Stimulated activated naive B cell treated with anti-CD40 and anti-IgM and Interleukin-4, amounts not matched to agents 10 μg/mL and 1 μg/mL and 100 μg/mL, for 72 hours (primary cell): ENCODE results near the gene PRG3.

Experiments used
- ATAC-seq, 2 donors: fragments of 150-1000 bp; cut with Tn5 transposase; replicated peaks; 2 replicates each; pipeline ENCODE4 v1.10.0; 2021; ENCODE audit warnings: moderate library complexity in 1 of 2
- DNase-seq: peaks from one replicate; pipeline ENCODE4 v3.0.0; 2021
- H3K27ac Mint-ChIP-seq: one replicate; pipeline ENCODE4 v1.8.0; 2022; ENCODE audit warnings: mild to moderate bottlenecking, mixed read lengths
- H3K27me3 Mint-ChIP-seq, 2 donors: one replicate each; pipeline ENCODE4 v1.8.0; 2022; ENCODE audit warnings: mixed read lengths in 2 of 2
- H3K36me3 Mint-ChIP-seq, 2 donors: one replicate each; pipeline ENCODE4 v1.8.0; 2022; ENCODE audit warnings: mixed read lengths in 2 of 2, mild to moderate bottlenecking in 1 of 2
- H3K4me1 Mint-ChIP-seq, 2 donors: one replicate each; pipeline ENCODE4 v1.8.0; 2022; ENCODE audit warnings: mixed read lengths in 2 of 2, mild to moderate bottlenecking in 1 of 2
- H3K4me3 Mint-ChIP-seq, 2 donors: one replicate each; pipeline ENCODE4 v1.8.0; 2022; ENCODE audit warnings: mild to moderate bottlenecking in 2 of 2, mixed read lengths in 2 of 2, moderate library complexity in 1 of 2
- H3K9me3 Mint-ChIP-seq, 2 donors: one replicate each; pipeline ENCODE4 v1.8.0; 2022; ENCODE audit warnings: mixed read lengths in 2 of 2, mild to moderate bottlenecking in 1 of 2

Gene PRG3

GRCh38 chr11:57353446-57353845 lies 27.5 kb downstream of the PRG3 start:
- peaks cover 18 to 34% of the 10 kb centered on the region in 2 donors for H3K27me3 Mint-ChIP-seq
- no peak overlapping the region for H3K4me3 Mint-ChIP-seq
- H3K9me3 Mint-ChIP-seq: peaks cover 4 to 5% of the 10 kb centered on the region in 2 donors
- peaks cover 8 to 27% of the 10 kb centered on the region in 2 donors for H3K4me1 Mint-ChIP-seq
- ATAC-seq: no peak
- no peak overlapping the region for H3K27ac Mint-ChIP-seq
- DNase-seq: no peak
- peaks cover 3 to 5% of the 10 kb centered on the region in 2 donors for H3K36me3 Mint-ChIP-seq

DNA sequence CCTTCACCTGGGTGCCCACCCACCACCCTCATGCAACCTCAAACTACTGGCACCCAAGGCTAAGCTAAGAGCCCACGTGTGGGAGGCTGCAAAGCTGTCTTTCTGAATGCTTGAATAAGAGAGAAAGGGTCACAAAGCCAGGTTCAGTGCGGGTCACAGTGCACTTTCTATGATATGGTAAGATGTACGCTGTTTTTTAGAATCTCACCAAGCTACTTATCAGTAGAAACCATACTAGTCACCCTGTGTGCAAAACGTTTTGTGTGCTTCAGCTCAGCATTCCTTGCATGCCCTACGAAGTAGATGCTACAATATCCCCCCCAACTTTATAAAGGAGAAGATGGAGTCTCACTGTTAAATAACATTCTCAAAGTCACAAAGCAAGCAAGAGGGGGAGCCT lies 27.9 kb downstream of the PRG3 start:
- peaks cover 8 to 27% of the 10 kb centered on the region in 2 donors for H3K4me1 Mint-ChIP-seq
- no peak for ATAC-seq

DNA sequence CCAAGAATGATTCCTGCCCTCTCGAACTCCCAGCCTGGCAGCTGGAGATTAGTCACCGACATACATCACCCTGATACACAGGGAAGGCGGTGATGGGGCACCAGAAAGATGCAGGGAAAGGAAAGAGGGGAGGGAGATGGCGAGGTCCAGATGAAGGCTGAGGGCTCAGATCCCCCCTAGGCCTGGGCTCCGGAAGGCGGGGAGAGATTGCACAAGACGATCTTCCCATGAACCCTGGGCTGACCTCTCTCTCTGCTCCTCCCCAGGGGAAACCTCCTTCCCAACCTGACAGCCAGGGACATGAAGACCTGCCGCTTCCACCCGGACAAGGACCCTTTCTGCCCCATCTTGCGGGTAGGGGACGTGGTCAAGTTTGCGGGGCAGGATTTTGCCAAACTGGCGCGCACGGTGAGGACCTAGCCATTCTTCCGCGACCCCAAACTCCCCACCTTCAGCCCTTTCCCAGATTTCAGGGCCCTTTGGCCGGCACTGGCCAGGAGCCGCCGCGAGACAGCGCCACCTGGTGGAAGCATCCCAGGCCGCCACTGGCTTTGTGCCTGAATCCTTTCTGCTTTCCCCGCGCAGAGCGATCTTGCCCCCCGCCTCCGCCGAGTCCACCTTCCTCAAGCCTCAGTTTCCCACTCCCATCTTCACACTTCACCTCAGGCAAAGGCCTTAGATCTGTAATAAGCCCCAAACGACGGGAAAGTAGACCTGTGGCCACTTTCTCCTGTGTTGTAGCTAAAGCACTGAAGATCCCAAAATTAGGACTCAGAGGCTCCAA lies 31.3 kb downstream of the PRG3 start:
- peak; percentile 26 for DNase-seq
- H3K9me3 Mint-ChIP-seq: peaks cover 4 to 5% of the 10 kb centered on the region in 2 donors
- H3K27ac Mint-ChIP-seq: no peak overlapping the region
- peaks cover 3 to 5% of the 10 kb centered on the region in 2 donors for H3K36me3 Mint-ChIP-seq
- peaks cover 16 to 24% of the 10 kb centered on the region in 2 donors for H3K4me1 Mint-ChIP-seq
- H3K27me3 Mint-ChIP-seq: peaks cover 3 to 26% of the 10 kb centered on the region in 2 donors
- H3K4me3 Mint-ChIP-seq: no peak overlapping the region
- peak; percentile 58 to 60 for ATAC-seq

More for the DNA sequence above, 27.9 kb downstream of the PRG3 start:
- Mint-ChIP-seq H3K27me3 (peaks cover 18 to 34% of the 10 kb centered on the region in 2 donors), H3K27ac (no peak overlapping the region), H3K36me3 (peaks cover 3 to 5% of the 10 kb centered on the region in 2 donors), H3K9me3 (peaks cover 4 to 5% of the 10 kb centered on the region in 2 donors), H3K4me3 (no peak overlapping the region)
- no peak for DNase-seq

- H3K27me3 Mint-ChIP-seq: peaks cover 0 to 21% of the 10 kb centered on the region in 2 donors
These were observed 32.2 kb downstream of the PRG3 start for GRCh38 chr11:57348636-57349313.

DNA sequence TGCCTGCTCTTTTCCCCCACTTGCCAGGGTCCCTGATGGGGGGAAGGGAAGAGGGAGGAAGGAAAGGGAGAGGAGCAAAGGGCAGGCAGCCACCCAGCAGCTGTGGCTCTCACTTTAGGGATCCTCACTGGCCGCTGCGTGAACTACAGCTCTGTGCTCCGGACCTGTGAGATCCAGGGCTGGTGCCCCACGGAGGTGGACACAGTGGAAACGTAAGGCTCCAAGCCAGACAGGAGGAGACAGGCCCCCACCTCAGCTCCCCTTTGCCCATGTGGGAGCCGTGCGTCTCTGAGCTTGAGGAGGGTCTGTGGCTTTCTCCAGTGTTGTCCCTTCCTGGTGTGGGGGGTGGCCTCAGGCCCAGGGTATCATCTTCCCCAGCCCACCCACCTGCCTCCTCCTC lies 32.9 kb downstream of the PRG3 start:
- Mint-ChIP-seq H3K27me3 (peaks cover 0 to 21% of the 10 kb centered on the region in 2 donors), H3K4me3 (no peak overlapping the region), H3K27ac (no peak overlapping the region)

More at GRCh38 chr11:57348636-57349313, 32.2 kb downstream of the PRG3 start:
- peaks cover 3 to 5% of the 10 kb centered on the region in 2 donors for H3K36me3 Mint-ChIP-seq
- ATAC-seq (no peak), DNase-seq (no peak)
- peaks cover 13 to 19% of the 10 kb centered on the region in 2 donors for H3K4me1 Mint-ChIP-seq
- no peak overlapping the region for H3K27ac Mint-ChIP-seq
- peaks cover 4 to 5% of the 10 kb centered on the region in 2 donors for H3K9me3 Mint-ChIP-seq
- no peak overlapping the region for H3K4me3 Mint-ChIP-seq

GRCh38 chr11:57347336-57347735 lies 33.6 kb downstream of the PRG3 start:
- Mint-ChIP-seq H3K4me3 (no peak overlapping the region), H3K27ac (peak overlapping the region; percentile 65), H3K27me3 (peaks cover 0 to 22% of the 10 kb centered on the region in 2 donors), H3K9me3 (peaks cover 4 to 5% of the 10 kb centered on the region in 2 donors), H3K36me3 (peaks cover 3 to 5% of the 10 kb centered on the region in 2 donors), H3K4me1 (peaks cover 13 to 19% of the 10 kb centered on the region in 2 donors)
- DNase-seq (no peak), ATAC-seq (no peak)

More for the DNA sequence above, 32.9 kb downstream of the PRG3 start:
- H3K4me1 Mint-ChIP-seq: peaks cover 13 to 19% of the 10 kb centered on the region in 2 donors
- DNase-seq (no peak), ATAC-seq (no peak)
- H3K9me3 Mint-ChIP-seq: peaks cover 4 to 5% of the 10 kb centered on the region in 2 donors
- peaks cover 3 to 5% of the 10 kb centered on the region in 2 donors for H3K36me3 Mint-ChIP-seq

- DNase-seq (peak; percentile 35), ATAC-seq (peak; percentile 78 to 83)
- Mint-ChIP-seq H3K9me3 (no peaks in the 10 kb centered on the region), H3K27me3 (peaks cover 0 to 20% of the 10 kb centered on the region in 2 donors), H3K4me1 (peaks cover 13 to 19% of the 10 kb centered on the region in 2 donors), H3K36me3 (no peaks in the 10 kb centered on the region), H3K4me3 (no peak overlapping the region), H3K27ac (no peak overlapping the region)
These were observed 35.3 kb downstream of the PRG3 start for GRCh38 chr11:57345555-57346211.

GRCh38 chr11:57344826-57345225 lies 36.1 kb downstream of the PRG3 start:
- Mint-ChIP-seq H3K27ac (no peak overlapping the region), H3K4me1 (peaks cover 11 to 12% of the 10 kb centered on the region in 2 donors), H3K27me3 (peaks cover 0 to 21% of the 10 kb centered on the region in 2 donors), H3K36me3 (no peaks in the 10 kb centered on the region), H3K9me3 (no peaks in the 10 kb centered on the region), H3K4me3 (no peak overlapping the region)
- DNase-seq (no peak), ATAC-seq (no peak)

GRCh38 chr11:57343825-57344224 lies 37.1 kb downstream of the PRG3 start:
- Mint-ChIP-seq H3K9me3 (no peaks in the 10 kb centered on the region), H3K27me3 (peaks cover 0 to 20% of the 10 kb centered on the region in 2 donors), H3K27ac (no peak overlapping the region)

GRCh38 chr11:57342702-57343101 lies 38.2 kb downstream of the PRG3 start:
- no peaks in the 10 kb centered on the region for H3K9me3 Mint-ChIP-seq

More at GRCh38 chr11:57343825-57344224, 37.1 kb downstream of the PRG3 start:
- DNase-seq: no peak
- H3K4me1 Mint-ChIP-seq: peaks cover 9% of the 10 kb centered on the region in 2 donors
- H3K36me3 Mint-ChIP-seq: no peaks in the 10 kb centered on the region
- ATAC-seq: no peak
- no peak overlapping the region for H3K4me3 Mint-ChIP-seq

GRCh38 chr11:57341250-57341808 lies 39.6 kb downstream of the PRG3 start:
- Mint-ChIP-seq H3K27ac (no peak overlapping the region), H3K9me3 (no peaks in the 10 kb centered on the region), H3K4me1 (peaks cover 8 to 12% of the 10 kb centered on the region in 2 donors), H3K27me3 (peaks cover 0 to 15% of the 10 kb centered on the region in 2 donors), H3K4me3 (no peak overlapping the region), H3K36me3 (no peaks in the 10 kb centered on the region)
- DNase-seq (no peak), ATAC-seq (no peak)

More at GRCh38 chr11:57342702-57343101, 38.2 kb downstream of the PRG3 start:
- DNase-seq (no peak), ATAC-seq (no peak)
- Mint-ChIP-seq H3K36me3 (no peaks in the 10 kb centered on the region), H3K27ac (no peak overlapping the region), H3K4me3 (no peak overlapping the region), H3K27me3 (peaks cover 0 to 18% of the 10 kb centered on the region in 2 donors), H3K4me1 (peaks cover 8 to 9% of the 10 kb centered on the region in 2 donors)

DNA sequence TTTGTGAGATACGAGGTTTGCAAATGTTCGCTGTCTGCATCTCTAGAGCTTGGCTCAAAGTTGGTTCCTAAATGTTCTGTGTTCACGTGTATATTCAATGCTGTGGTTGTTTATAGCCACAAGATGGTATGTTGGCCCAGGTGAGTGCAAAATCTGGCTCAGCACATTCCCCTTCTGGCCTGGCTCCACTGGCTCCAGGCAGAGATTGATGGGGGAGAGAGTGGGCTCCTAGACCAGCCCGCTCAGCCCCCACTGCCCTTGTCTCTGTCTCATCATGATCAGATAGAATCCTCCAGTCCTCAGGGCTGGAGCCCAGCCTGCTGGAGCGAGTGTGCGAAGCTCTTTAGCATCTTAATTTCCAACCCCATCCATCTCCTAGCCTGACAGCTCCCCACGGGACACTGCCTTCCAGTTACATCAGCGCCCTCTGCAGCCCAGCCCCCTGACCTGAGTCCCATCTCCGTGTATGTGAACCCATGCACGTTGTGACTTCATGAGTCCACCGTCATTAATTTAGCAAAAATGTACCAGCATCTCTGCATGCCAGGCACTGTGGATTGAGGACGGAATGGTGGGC lies 40.8 kb downstream of the PRG3 start:
- H3K36me3 Mint-ChIP-seq: no peaks in the 10 kb centered on the region
- H3K27ac Mint-ChIP-seq: no peak overlapping the region
- peaks cover 0 to 15% of the 10 kb centered on the region in 2 donors for H3K27me3 Mint-ChIP-seq
- no peak for ATAC-seq
- H3K9me3 Mint-ChIP-seq: no peaks in the 10 kb centered on the region
- H3K4me1 Mint-ChIP-seq: peaks cover 6 to 11% of the 10 kb centered on the region in 2 donors
- DNase-seq: no peak
- H3K4me3 Mint-ChIP-seq: no peak overlapping the region

DNA sequence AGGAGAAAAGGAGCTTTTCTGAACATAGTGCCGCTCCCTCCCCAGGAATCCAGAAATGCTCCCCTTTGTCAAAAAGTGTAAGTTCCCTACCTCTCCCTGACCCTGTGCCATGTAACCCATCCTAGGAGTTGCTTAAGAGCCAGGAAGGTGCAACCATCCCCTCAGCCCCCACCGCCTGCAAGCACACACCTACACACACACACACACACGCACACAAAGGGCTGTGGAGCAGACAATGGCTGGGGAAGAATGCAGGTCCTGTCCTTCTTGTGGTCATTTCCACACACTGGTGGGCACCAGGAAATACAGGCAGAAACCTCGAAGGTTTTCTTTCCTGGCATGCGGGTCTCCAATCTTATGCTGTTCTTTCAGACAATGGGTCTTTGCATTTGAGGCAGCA lies 41.6 kb downstream of the PRG3 start:
- Mint-ChIP-seq H3K36me3 (peaks cover 3 to 6% of the 10 kb centered on the region in 2 donors), H3K9me3 (no peaks in the 10 kb centered on the region), H3K27me3 (peaks cover 0 to 15% of the 10 kb centered on the region in 2 donors), H3K4me3 (no peak overlapping the region), H3K27ac (no peak overlapping the region), H3K4me1 (peaks cover 14 to 19% of the 10 kb centered on the region in 2 donors)
- no peak for ATAC-seq
- DNase-seq: no peak
